SK-N-MC (cell line): ENCODE results near the gene BABAM2.
"Not testable (repeated sequence)": the region's sequence is repeated elsewhere in the genome, so short reads cannot be mapped to it uniquely, and the experiment has no call there.

Experiments used
- DNase-seq: peaks from one replicate; pipeline ENCODE4 v3.0.0-alpha.2; 2011; ENCODE audit warnings: low read depth, low spot score
- H3K27ac ChIP-seq: fragments of 200-600 bp; sonication (generic); 2 replicates; pipeline ENCODE4 v1.5.1; 2016; ENCODE audit warnings: mixed run types
- H3K36me3 ChIP-seq: fragments of 200-600 bp; sonication (generic); 2 replicates; pipeline ENCODE4 v1.6.1; 2017; ENCODE audit warnings: antibody characterized with exemption, low read length, mixed read lengths; ENCODE audit not compliant: insufficient read depth
- H3K4me3 ChIP-seq: fragments of 200-600 bp; sonication (generic); 2 replicates; pipeline ENCODE4 v1.5.1; 2016
- H3K9ac ChIP-seq: fragments of 200-600 bp; sonication (generic); 2 replicates; pipeline ENCODE4 v1.8.0; 2017; ENCODE audit warnings: mixed run types, mixed read lengths; ENCODE audit not compliant: insufficient read length
- H3K9me3 ChIP-seq: fragments of 200-600 bp; sonication (generic); 2 replicates; pipeline ENCODE4 v1.6.1; 2017; ENCODE audit warnings: low read depth, mild to moderate bottlenecking, antibody characterized with exemption, low read length, moderate library complexity, mixed read lengths
- EZH2 ChIP-seq: fragments of 200-600 bp; sonication (generic); IDR thresholded peaks from one replicate; pipeline ENCODE4 v1.6.1; 2017; ENCODE audit warnings: antibody characterized with exemption
- FOXP2 ChIP-seq: optimal IDR thresholded peaks from 2 replicates; pipeline ENCODE3; 2011; ENCODE audit warnings: mild to moderate bottlenecking, moderate library complexity; ENCODE audit not compliant: insufficient read depth; ENCODE audit errors: extremely low read length, control extremely low read depth
- POLR2AphosphoS5 ChIP-seq: IDR thresholded peaks from 2 replicates; pipeline ENCODE4 v1.6.1; 2012; ENCODE audit warnings: mild to moderate bottlenecking, low read depth, low read length, borderline replicate concordance

Gene BABAM2

DNA sequence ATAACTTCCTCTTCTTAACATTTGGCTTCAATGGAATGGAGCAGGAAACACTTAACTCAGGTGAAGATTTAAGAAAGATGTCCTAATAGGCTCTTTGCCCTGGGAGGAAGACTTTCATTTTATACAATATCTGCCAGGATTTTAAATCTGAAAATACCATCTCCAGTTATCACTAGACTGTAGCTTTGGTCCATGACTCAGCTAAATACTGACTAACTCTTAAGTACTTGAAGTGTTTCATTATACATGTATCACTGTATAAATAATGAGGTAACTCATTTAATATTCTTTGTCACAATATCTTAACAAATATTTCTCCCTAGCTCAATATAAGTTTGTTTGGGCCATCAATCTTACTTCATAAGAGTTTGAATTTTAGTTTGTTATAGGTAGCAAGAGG is 35.1 kb upstream of the BABAM2 start:
- no peak for DNase-seq
- TF ChIP-seq FOXP2 (no peak), POLR2AphosphoS5 (no peak), EZH2 (no peak)
- H3K4me3 ChIP-seq, result 0 out of 2 replicates have a peak overlapping the region, but pooled peaks have one; percentile 6
- no peak overlapping the region for H3K9ac ChIP-seq
- peak overlapping the region; percentile 70 for H3K27ac ChIP-seq
- H3K36me3 ChIP-seq, result no peaks in the 10 kb centered on the region
- H3K9me3 ChIP-seq, result peaks cover 8% of the 10 kb centered on the region; the same call in 1 of the 2 replicates

DNA sequence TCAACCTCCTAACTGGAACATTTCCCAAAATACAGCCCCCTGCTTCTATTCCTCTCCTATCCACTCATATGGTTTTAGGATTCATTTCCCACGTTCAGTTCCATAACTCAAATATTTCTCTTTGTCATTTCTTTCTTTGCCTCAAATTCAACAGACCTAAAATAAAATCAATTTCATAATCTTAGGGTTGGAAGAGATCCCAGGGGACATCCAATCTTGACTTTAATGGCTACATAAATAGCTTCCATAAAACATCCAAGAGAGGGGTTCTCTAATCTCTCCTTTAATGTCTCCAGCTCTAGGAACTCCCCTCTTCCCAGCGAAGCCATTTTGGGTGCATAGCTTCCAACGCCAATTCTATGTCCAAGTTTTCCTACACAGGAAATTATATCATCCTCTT is 34.1 kb upstream of the BABAM2 start:
- Histone ChIP-seq H3K4me3 (peak overlapping the region; percentile 8; the same call in 1 of the 2 replicates), H3K36me3 (no peaks in the 10 kb centered on the region), H3K9me3 (peaks cover 8% of the 10 kb centered on the region; the same call in 1 of the 2 replicates), H3K27ac (peak overlapping the region; percentile 70), H3K9ac (no peak overlapping the region)
- no peak for DNase-seq
- TF ChIP-seq POLR2AphosphoS5 (no peak), FOXP2 (no peak), EZH2 (no peak)

DNA sequence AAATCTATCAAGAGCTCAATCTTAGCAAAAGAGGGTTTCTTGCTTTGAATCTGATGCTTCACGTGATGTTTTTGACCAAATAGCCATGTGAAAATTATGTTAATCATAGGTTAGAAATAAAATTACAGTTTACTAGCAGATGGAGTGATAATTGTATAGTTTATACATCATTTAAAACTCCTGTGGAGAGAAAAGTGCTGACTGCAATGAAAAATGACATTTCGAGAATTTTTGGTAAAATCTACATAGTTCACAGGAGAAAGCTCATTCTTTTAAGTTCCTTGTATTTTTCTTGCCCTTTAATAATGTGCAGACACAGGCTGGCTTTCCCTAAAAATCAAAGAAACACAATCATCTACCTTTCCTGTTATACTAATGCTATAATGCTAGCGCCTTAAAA is 33.6 kb upstream of the BABAM2 start:
- H3K9ac ChIP-seq, result no peak overlapping the region
- peak overlapping the region; percentile 70; the same call in 1 of the 2 replicates for H3K27ac ChIP-seq
- no peak overlapping the region for H3K4me3 ChIP-seq
- DNase-seq, result no peak
- peaks cover 8% of the 10 kb centered on the region; the same call in 1 of the 2 replicates for H3K9me3 ChIP-seq
- no peaks in the 10 kb centered on the region for H3K36me3 ChIP-seq
- TF ChIP-seq POLR2AphosphoS5, result no peak
- no peak for TF ChIP-seq FOXP2
- no peak for TF ChIP-seq EZH2

DNA sequence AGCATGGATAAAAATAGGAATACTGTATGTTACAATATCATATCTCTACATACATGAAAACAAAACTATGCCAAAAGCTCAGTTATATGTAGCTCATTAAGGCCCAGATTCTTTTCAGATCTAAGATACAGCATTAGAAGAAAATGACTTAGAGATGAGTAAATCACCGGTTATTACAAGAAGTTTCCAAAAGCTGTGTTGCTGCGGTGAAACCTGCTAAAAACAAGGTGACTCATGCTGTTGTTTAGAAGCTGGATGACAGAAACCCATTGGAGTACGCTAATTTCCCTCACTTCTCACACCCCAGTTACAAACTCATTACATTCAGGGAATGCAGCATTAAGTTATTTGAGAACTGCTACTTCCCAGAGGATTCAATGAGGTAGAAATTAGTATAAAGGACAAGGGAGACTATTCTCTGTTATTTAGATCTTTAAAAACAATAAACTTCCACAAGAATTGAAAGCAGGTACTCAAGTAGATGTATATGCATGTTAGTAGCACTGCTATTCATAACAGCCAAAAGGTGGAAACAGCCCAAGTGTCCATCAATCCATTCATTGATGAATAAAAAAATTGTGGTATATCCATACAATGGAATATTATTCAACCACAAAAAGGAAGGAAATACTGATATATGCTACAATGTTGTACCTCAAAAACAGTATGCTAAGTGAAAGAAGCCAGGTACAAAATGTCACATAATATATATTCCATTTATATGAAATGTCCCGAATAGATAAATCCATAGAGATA is 32.9 kb upstream of the BABAM2 start:
- Histone ChIP-seq H3K9ac (no peak overlapping the region), H3K36me3 (no peaks in the 10 kb centered on the region), H3K27ac (0 out of 2 replicates have a peak overlapping the region, but pooled peaks have one; percentile 70), H3K9me3 (peaks cover 8% of the 10 kb centered on the region; the same call in 1 of the 2 replicates), H3K4me3 (no peak overlapping the region)
- no peak for DNase-seq
- TF ChIP-seq FOXP2, result no peak
- TF ChIP-seq POLR2AphosphoS5, result no peak
- no peak for TF ChIP-seq EZH2

DNA sequence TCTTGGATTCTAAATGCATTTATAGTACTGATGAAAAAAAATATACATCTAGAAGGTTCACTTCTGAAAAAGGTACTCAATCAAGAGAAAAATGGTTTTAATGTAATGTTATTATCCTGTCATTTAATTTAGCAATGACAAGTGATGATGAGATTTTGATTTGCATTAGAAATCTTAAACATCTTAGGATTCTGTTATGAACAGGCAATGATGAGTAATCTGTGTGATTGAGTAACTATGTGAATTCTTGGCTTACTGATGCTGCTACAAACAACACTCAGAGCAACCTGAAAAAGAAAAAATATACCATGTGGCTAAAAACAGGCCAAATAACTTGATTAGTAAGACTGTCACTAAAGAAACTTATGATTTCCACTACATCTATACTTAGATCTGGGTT is 30.4 kb upstream of the BABAM2 start:
- no peak for DNase-seq
- TF ChIP-seq POLR2AphosphoS5 (no peak), FOXP2 (no peak), EZH2 (no peak)
- H3K4me3 ChIP-seq, result no peak overlapping the region
- H3K36me3 ChIP-seq, result no peaks in the 10 kb centered on the region
- no peak overlapping the region for H3K27ac ChIP-seq
- peaks cover 8% of the 10 kb centered on the region; the same call in 1 of the 2 replicates for H3K9me3 ChIP-seq
- no peak overlapping the region for H3K9ac ChIP-seq

DNA sequence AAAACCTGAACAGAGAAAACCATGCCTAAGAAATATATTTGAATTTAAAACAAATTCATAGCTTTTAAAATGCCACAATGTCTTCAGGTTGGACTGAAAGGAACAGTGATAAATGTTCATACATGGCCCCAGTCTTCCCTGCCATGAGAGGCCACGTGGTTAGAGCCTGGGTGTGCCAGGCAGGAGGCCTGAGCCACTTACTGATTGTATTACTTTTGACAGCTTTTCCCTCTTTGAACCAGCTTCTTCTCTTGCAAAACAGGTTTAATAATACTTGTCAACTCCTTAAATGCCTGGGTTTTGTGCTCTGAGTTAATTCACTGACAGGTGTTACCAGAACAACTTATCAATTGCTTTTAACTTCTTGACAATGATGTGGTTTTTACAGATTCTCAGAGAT is 27.4 kb upstream of the BABAM2 start:
- TF ChIP-seq POLR2AphosphoS5, result no peak
- no peak for TF ChIP-seq FOXP2
- no peak for TF ChIP-seq EZH2
- DNase-seq, result no peak
- no peaks in the 10 kb centered on the region for H3K36me3 ChIP-seq
- H3K27ac ChIP-seq, result no peak overlapping the region
- no peak overlapping the region for H3K4me3 ChIP-seq
- peaks cover 3% of the 10 kb centered on the region; the same call in 1 of the 2 replicates for H3K9me3 ChIP-seq
- no peak overlapping the region for H3K9ac ChIP-seq

DNA sequence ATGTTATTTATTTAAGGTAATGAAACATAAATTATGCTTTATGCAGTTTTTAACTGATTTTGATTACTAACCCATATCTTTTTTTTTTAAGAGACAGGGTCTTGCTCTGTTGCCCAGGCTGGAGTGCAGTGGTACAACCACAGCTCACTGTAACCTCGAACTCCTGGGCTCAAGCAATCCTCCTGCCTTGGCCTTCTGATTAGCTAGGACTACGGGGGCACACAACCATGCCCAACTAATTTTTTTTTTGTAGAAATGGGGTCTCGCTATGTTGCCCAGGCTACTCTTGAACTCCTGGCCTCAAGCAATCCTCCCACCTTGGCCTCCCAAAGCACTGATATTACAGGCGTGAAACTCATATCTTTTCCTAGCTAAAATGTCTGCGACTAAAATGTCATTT is 26.6 kb upstream of the BABAM2 start:
- H3K36me3 ChIP-seq, H3K9ac ChIP-seq, H3K4me3 ChIP-seq, H3K9me3 ChIP-seq, DNase-seq, H3K27ac ChIP-seq: not testable (repeated sequence)

DNA sequence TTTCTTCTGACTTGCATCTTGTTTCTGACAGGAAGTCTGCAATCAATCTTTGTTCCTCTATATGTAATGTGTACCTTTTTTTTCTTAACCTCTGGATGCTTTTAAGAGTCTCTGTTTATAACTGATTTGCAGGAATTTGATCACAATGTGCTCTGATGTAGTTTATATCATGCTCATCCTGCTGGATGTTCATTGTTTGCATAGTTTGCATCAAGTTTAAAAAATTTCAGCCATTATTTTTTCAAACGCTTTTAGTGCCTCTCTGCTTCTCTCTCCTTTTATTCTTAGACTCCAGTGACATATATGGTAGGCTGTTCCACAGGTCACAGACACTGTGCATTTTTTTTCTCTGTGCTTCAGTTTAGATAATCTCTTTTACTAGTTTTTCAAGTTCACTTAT is 24.3 kb upstream of the BABAM2 start:
- no peak for DNase-seq
- H3K36me3 ChIP-seq, result no peaks in the 10 kb centered on the region
- H3K27ac ChIP-seq, result no peak overlapping the region
- no peak overlapping the region for H3K9ac ChIP-seq
- H3K9me3 ChIP-seq, result no peaks in the 10 kb centered on the region
- H3K4me3 ChIP-seq, result no peak overlapping the region
- no peak for TF ChIP-seq FOXP2
- no peak for TF ChIP-seq POLR2AphosphoS5
- TF ChIP-seq EZH2, result no peak

DNA sequence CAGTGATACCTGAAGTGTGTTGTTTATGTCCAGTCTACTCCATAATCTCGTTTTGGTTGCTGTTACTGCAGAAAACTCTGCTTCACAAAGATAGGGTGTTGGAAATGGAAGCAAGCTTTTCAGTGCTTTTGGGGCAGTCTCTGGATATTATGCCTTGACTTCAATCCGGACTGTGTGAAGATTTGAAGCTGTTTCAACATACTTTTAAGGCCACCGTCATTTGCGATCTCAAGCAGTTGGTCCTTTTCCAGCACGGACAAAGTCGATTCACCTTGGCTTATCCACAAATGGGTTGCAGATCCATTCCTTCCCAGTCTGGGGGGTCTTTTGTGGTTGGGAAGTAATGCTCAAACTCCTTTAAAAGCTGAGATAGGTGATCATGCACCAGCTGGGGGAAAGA is 20.8 kb upstream of the BABAM2 start:
- no peak for TF ChIP-seq POLR2AphosphoS5
- no peak for TF ChIP-seq FOXP2
- TF ChIP-seq EZH2, result no peak
- H3K4me3 ChIP-seq, result no peak overlapping the region
- H3K9ac ChIP-seq, result no peak overlapping the region
- H3K9me3 ChIP-seq, result no peaks in the 10 kb centered on the region
- H3K27ac ChIP-seq, result no peak overlapping the region
- H3K36me3 ChIP-seq, result no peaks in the 10 kb centered on the region
- no peak for DNase-seq
